Vagina (tissue), 2 donors: ENCODE measurements around the gene HDHD5.

Experiments used
- CTCF ChIP-seq, 3 experiments: fragments of 450-650 bp in 2 of 3; fragments of 200-600 bp in 1 of 3; sonication (generic) in 1 of 3; IDR thresholded peaks; one replicate each; pipeline ENCODE4 v1.5.1; 2017 to 2019; ENCODE audit warnings: antibody characterized with exemption in 3 of 3, mild to moderate bottlenecking in 2 of 3, moderate library complexity in 2 of 3
- POLR2A ChIP-seq, 2 donors: fragments of 450-650 bp; IDR thresholded peaks; one replicate each; pipeline ENCODE4 v1.6.1; 2017; ENCODE audit warnings: antibody characterized with exemption in 2 of 2, mild to moderate bottlenecking in 2 of 2, moderate library complexity in 2 of 2
- POLR2AphosphoS5 ChIP-seq, 2 donors: sonication (generic); formaldehyde crosslinking; IDR thresholded peaks; one replicate each; pipeline ENCODE4 v1.9.0; 2017; ENCODE audit warnings: antibody characterized with exemption in 2 of 2, mild to moderate bottlenecking in 2 of 2, low read depth in 1 of 2; ENCODE audit not compliant: insufficient read depth in 1 of 2

- TF ChIP-seq POLR2A (IDR thresholded peaks at IDR 0.05) (no peak), CTCF (IDR thresholded peaks at IDR 0.05) (no peak), POLR2AphosphoS5 (IDR thresholded peaks at IDR 0.05; ENCODE audit: insufficient read depth in 1 of 2, low read depth in 1 of 2) (no peak)
These were observed 40.1 kb upstream of the HDHD5 start for GRCh38 chr22:17199003-17199731.
